Nucleus accumbens (tissue), 56 donors: ENCODE data around the gene CSMD2.

Source experiments
- DNase-seq, 56 donors: peaks; one replicate each; lab custom pipeline; 2025; lab: John Stamatoyannopoulos, UW

Gene CSMD2

GRCh38 chr1:33836911-33837310 is 328.1 kb downstream of the CSMD2 start:
- DNase-seq: peak in 6 of 56 donors; percentile 7 to 42 (median 25)

- no peak for DNase-seq
Observed at GRCh38 chr1:33828654-33829053, 336.4 kb downstream of the CSMD2 start.

- no peak for DNase-seq
Observed at GRCh38 chr1:33828059-33828458, 337.0 kb downstream of the CSMD2 start.

GRCh38 chr1:33826711-33827110 is 338.3 kb downstream of the CSMD2 start:
- no peak for DNase-seq

- no peak for DNase-seq
Observed at GRCh38 chr1:33826311-33826710, 338.7 kb downstream of the CSMD2 start.

- no peak for DNase-seq
Observed at GRCh38 chr1:33825506-33825905, 339.5 kb downstream of the CSMD2 start.

- no peak for DNase-seq
Observed at GRCh38 chr1:33824971-33825370, 340.1 kb downstream of the CSMD2 start.

- DNase-seq: no peak
Observed at GRCh38 chr1:33824321-33824720, 340.7 kb downstream of the CSMD2 start.

- no peak for DNase-seq
Observed at GRCh38 chr1:33823830-33824229, 341.2 kb downstream of the CSMD2 start.

- DNase-seq: no peak
Observed at GRCh38 chr1:33823401-33823800, 341.6 kb downstream of the CSMD2 start.

GRCh38 chr1:33822396-33822795 is 342.6 kb downstream of the CSMD2 start:
- no peak for DNase-seq

GRCh38 chr1:33821291-33821690 is 343.7 kb downstream of the CSMD2 start:
- no peak for DNase-seq

- DNase-seq: no peak
Observed at GRCh38 chr1:33820804-33821203, 344.2 kb downstream of the CSMD2 start.

GRCh38 chr1:33819913-33820311 is 345.1 kb downstream of the CSMD2 start:
- no peak for DNase-seq

GRCh38 chr1:33819290-33819912 is 345.6 kb downstream of the CSMD2 start:
- DNase-seq: no peak

- no peak for DNase-seq
Observed at GRCh38 chr1:33818071-33818470, 347.0 kb downstream of the CSMD2 start.

- DNase-seq: no peak
Observed at GRCh38 chr1:33815061-33815460, 350.0 kb downstream of the CSMD2 start.

- no peak for DNase-seq
Observed at GRCh38 chr1:33814166-33814565, 350.9 kb downstream of the CSMD2 start.

GRCh38 chr1:33810571-33810970 is 354.5 kb downstream of the CSMD2 start:
- no peak for DNase-seq

- no peak for DNase-seq
Observed at GRCh38 chr1:33805988-33806387, 359.0 kb downstream of the CSMD2 start.

GRCh38 chr1:33802268-33802667 is 362.8 kb downstream of the CSMD2 start:
- no peak for DNase-seq

- no peak for DNase-seq
Observed at GRCh38 chr1:33797849-33798248, 367.2 kb downstream of the CSMD2 start.

GRCh38 chr1:33792651-33793050 is 372.4 kb downstream of the CSMD2 start:
- no peak for DNase-seq
